HepG2 (cell line): ENCODE measurements around the gene NEDD4L. TPM values are rescaled to one million over a fixed set of nuclear protein-coding genes. Genes with fewer than 3 reads are reported as not detected.

Source experiments
- ATAC-seq: fragments of 200-7000 bp; cut with Tn5 transposase; 3 replicates; pipeline ENCODE4 v1.9.1; 2020; ENCODE audit warnings: mild to moderate bottlenecking, moderate library complexity
- BruUV-seq: library from RNA; stranded (reverse); fragments of 400-500 nt; replicated peaks from 2 replicates; lab custom pipeline; 2021; lab: Mats Ljungman, UMichigan
- CTCF ChIA-PET: fragments of 300-600 bp; formaldehyde crosslinking; extraction: SDS; loops from one replicate; lab custom pipeline; 2021; ENCODE audit warnings: low total read pairs, inconsistent platforms, low intra/inter-chr PET ratio; lab: Yijun Ruan, JAX
- POLR2A ChIA-PET: fragments of 350-600 bp; sonication (Branson Sonifier 250); formaldehyde crosslinking; loops from one replicate; lab custom pipeline; 2020; ENCODE audit warnings: antibody characterized with exemption, inconsistent platforms; lab: Yijun Ruan, JAX
- DNase-seq: peaks from one replicate; pipeline ENCODE4 v3.0.0-alpha.2; 2015; ENCODE audit warnings: low spot score
- FAIRE-seq: peaks from 3 replicates; lab custom pipeline; 2011; peaks lifted over from hg19 to GRCh38; lab: Jason Lieb, UNC
- H2AFZ ChIP-seq: one replicate; pipeline ENCODE4 v1.6.1; 2011; ENCODE audit warnings: low read length, inconsistent platforms
- H3K27ac ChIP-seq: fragments of 300-600 bp; 3 replicates; pipeline ENCODE4 v1.8.0; 2011; ENCODE audit warnings: mixed run types, mild to moderate bottlenecking, mixed read lengths, low read length, inconsistent platforms; ENCODE audit not compliant: insufficient read depth; ENCODE audit errors: extremely low read length
- H3K27me3 ChIP-seq, 2 experiments: fragments of 200-600 bp in 1 of 2; 2 replicates in 1 of 2; 3 replicates in 1 of 2; pipeline versions ENCODE4 v1.6.0 to v1.8.0; 2011; ENCODE audit warnings: low read length in 2 of 2, mild to moderate bottlenecking in 2 of 2, moderate library complexity in 2 of 2, inconsistent platforms in 1 of 2; ENCODE audit not compliant: insufficient read depth in 2 of 2, control insufficient read depth in 1 of 2
- H3K36me3 ChIP-seq, 2 experiments: fragments of 200-600 bp in 1 of 2; replicated peaks in 1 of 2; 2 replicates in 1 of 2; 3 replicates in 1 of 2; pipeline versions ENCODE4 v1.5.1 to v1.8.0; 2011; ENCODE audit warnings: low read length in 2 of 2, inconsistent platforms in 1 of 2; ENCODE audit not compliant: insufficient read depth in 2 of 2, control insufficient read depth in 1 of 2
- H3K4me1 ChIP-seq: 2 replicates; pipeline ENCODE4 v1.5.1; 2012; ENCODE audit warnings: low read length, inconsistent platforms; ENCODE audit not compliant: insufficient read depth
- H3K4me2 ChIP-seq: 2 replicates; pipeline ENCODE4 v1.6.0; 2011; ENCODE audit warnings: low read depth, low read length, inconsistent platforms
- H3K4me3 ChIP-seq, 3 experiments: fragments of 200-600 bp in 1 of 3; sonication (generic), shearing (Covaris generic) in 1 of 3; replicated peaks in 1 of 3; 2 replicates each; pipeline ENCODE4 v1.5.1; 2011 to 2016; ENCODE audit warnings: low read length in 3 of 3, inconsistent platforms in 2 of 3, low read depth in 2 of 3, mild to moderate bottlenecking in 2 of 3, control low read depth in 1 of 3, mixed read lengths in 1 of 3; ENCODE audit not compliant: insufficient read depth in 1 of 3
- H3K79me2 ChIP-seq: one replicate; pipeline ENCODE4 v1.6.1; 2011; ENCODE audit warnings: low read length, inconsistent platforms; ENCODE audit not compliant: insufficient read depth
- H3K9ac ChIP-seq: 2 replicates; pipeline ENCODE4 v1.6.0; 2011; ENCODE audit warnings: mild to moderate bottlenecking, low read depth, low read length, inconsistent platforms; ENCODE audit not compliant: insufficient read depth
- H3K9me3 ChIP-seq: 2 replicates; pipeline ENCODE4 v1.5.1; 2012; ENCODE audit warnings: mild to moderate bottlenecking, low read length
- H4K20me1 ChIP-seq: 2 replicates; pipeline ENCODE4 v1.6.0; 2011; ENCODE audit warnings: inconsistent platforms, mild to moderate bottlenecking, low read length, moderate library complexity; ENCODE audit not compliant: insufficient read depth
- CREM ChIP-seq, 2 experiments: sonication (generic) in 1 of 2; formaldehyde crosslinking in 1 of 2; IDR thresholded peaks; 2 replicates each; pipeline versions ENCODE4 v1.4.0 to v1.6.1; 2016 to 2020; ENCODE audit warnings: antibody characterized with exemption in 1 of 2, mild to moderate bottlenecking in 1 of 2, missing genetic modification reagents in 1 of 2
- FLYWCH1 ChIP-seq: sonication (generic); formaldehyde crosslinking; IDR thresholded peaks from 2 replicates; pipeline ENCODE4 v1.8.1; 2023; ENCODE audit warnings: mild to moderate bottlenecking, missing genetic modification reagents
- GZF1 ChIP-seq: sonication (generic); formaldehyde crosslinking; IDR thresholded peaks from 2 replicates; pipeline ENCODE4 v1.5.1; 2020; ENCODE audit warnings: mild to moderate bottlenecking, missing genetic modification reagents
- ISL2 ChIP-seq: sonication (generic); formaldehyde crosslinking; IDR thresholded peaks from 2 replicates; pipeline ENCODE4 v1.5.0; 2020; ENCODE audit warnings: missing genetic modification reagents
- KDM4B ChIP-seq: sonication (generic); formaldehyde crosslinking; IDR thresholded peaks from 2 replicates; pipeline ENCODE4 v1.4.0; 2020; ENCODE audit warnings: missing genetic modification reagents
- MEIS1 ChIP-seq: sonication (generic); formaldehyde crosslinking; IDR thresholded peaks from 2 replicates; pipeline ENCODE4 v1.9.0; 2021; ENCODE audit warnings: mild to moderate bottlenecking, missing genetic modification reagents, moderate library complexity, borderline replicate concordance
- NCOA5 ChIP-seq: sonication (generic); formaldehyde crosslinking; IDR thresholded peaks from 2 replicates; pipeline ENCODE4 v1.4.0; 2020; ENCODE audit warnings: missing genetic modification reagents
- PBX3 ChIP-seq: sonication (generic); formaldehyde crosslinking; IDR thresholded peaks from 2 replicates; pipeline ENCODE4 v1.8.1; 2023; ENCODE audit warnings: missing genetic modification reagents, inconsistent platforms, borderline replicate concordance
- SP4 ChIP-seq: sonication (generic); formaldehyde crosslinking; IDR thresholded peaks from 2 replicates; pipeline ENCODE4 v1.8.1; 2023; ENCODE audit warnings: mild to moderate bottlenecking, missing genetic modification reagents
- SSRP1 ChIP-seq: IDR thresholded peaks from 2 replicates; pipeline ENCODE4 v1.6.1; 2016; ENCODE audit warnings: control low read depth
- TARDBP ChIP-seq: sonication (generic); formaldehyde crosslinking; IDR thresholded peaks from 2 replicates; pipeline ENCODE4 v1.8.0; 2022; ENCODE audit warnings: mild to moderate bottlenecking, missing genetic modification reagents
- TP53 ChIP-seq: sonication (generic); formaldehyde crosslinking; conservative IDR thresholded peaks from 2 replicates; pipeline ENCODE4 v1.4.0; 2020; ENCODE audit warnings: missing genetic modification reagents
- YEATS2 ChIP-seq: sonication (generic); formaldehyde crosslinking; IDR thresholded peaks from 2 replicates; pipeline ENCODE4 v1.4.0; 2020; ENCODE audit warnings: missing genetic modification reagents, borderline replicate concordance
- ZEB1 ChIP-seq: IDR thresholded peaks from 2 replicates; pipeline ENCODE4 v1.6.1; 2012; ENCODE audit warnings: mild to moderate bottlenecking, low read depth, inconsistent platforms; ENCODE audit not compliant: insufficient replicate concordance
- ZFP37 ChIP-seq: sonication (generic); formaldehyde crosslinking; IDR thresholded peaks from 2 replicates; pipeline ENCODE4 v1.4.0; 2020; ENCODE audit warnings: missing genetic modification reagents, borderline replicate concordance
- ZNF121 ChIP-seq: sonication (generic); formaldehyde crosslinking; IDR thresholded peaks from 2 replicates; pipeline ENCODE4 v1.5.0; 2020; ENCODE audit warnings: mild to moderate bottlenecking, missing genetic modification reagents
- ZNF326 ChIP-seq: sonication (generic); formaldehyde crosslinking; IDR thresholded peaks from 2 replicates; pipeline ENCODE4 v1.4.0; 2020; ENCODE audit warnings: missing genetic modification reagents, borderline replicate concordance
- ZNF451 ChIP-seq: sonication (generic); formaldehyde crosslinking; IDR thresholded peaks from 2 replicates; pipeline ENCODE4 v1.5.0; 2020; ENCODE audit warnings: mild to moderate bottlenecking, missing genetic modification reagents
- ZNF607 ChIP-seq: sonication (generic); formaldehyde crosslinking; IDR thresholded peaks from 2 replicates; pipeline ENCODE4 v1.5.1; 2020; ENCODE audit warnings: missing genetic modification reagents, mild to moderate bottlenecking, borderline replicate concordance
- ZUFSP ChIP-seq: sonication (generic); formaldehyde crosslinking; IDR thresholded peaks from 2 replicates; pipeline ENCODE4 v1.9.0; 2021; ENCODE audit warnings: missing genetic modification reagents, mild to moderate bottlenecking, borderline replicate concordance
- ZXDC ChIP-seq: sonication (generic); formaldehyde crosslinking; IDR thresholded peaks from 2 replicates; pipeline ENCODE4 v1.5.0; 2020; ENCODE audit warnings: mild to moderate bottlenecking, missing genetic modification reagents
- WGBS: methylation state at CpG from one replicate; pipeline ENCODE4 v1.1.6; 2017; ENCODE audit warnings: low lambda C conversion rate; 5-methylcytosine and 5-hydroxymethylcytosine counted together
- in situ Hi-C: cut with HindIII; loops from 2 replicates; pipeline ENCODE4 v1.10.0; 2017; ENCODE audit warnings: low pct_unique_long_range_greater_than_20kb; ENCODE audit not compliant: extremely low pct_ligation_motif_present
- intact Hi-C: fragments of 100-400 bp; cut with micrococcal nuclease; formaldehyde crosslinking; loops from one replicate; pipeline ENCODE4 v1.10.0; 2022; ENCODE audit not compliant: unreplicated experiment
- polyA plus RNA-seq, 8 experiments: library from polyadenylated mRNA; depleted of rRNA in 3 of 8; stranded (reverse) in 7 of 8; unstranded in 1 of 8; fragments of >200 nt; fragmentation: Illumina TruSeq in 4 of 8; extraction: Trizol in 4 of 8; gene quantifications; 2 replicates each; pipeline versions ENCODE4 v1.2.1 to v1.2.3, GENCODE V29; 2011 to 2016; ENCODE audit warnings: low read depth in 4 of 8, missing spikeins in 1 of 8, mixed read lengths in 1 of 8; ENCODE audit not compliant: insufficient read depth in 1 of 8
- total RNA-seq, 5 experiments: library from RNA; depleted of rRNA; stranded (reverse); fragments of >200 nt; fragmentation: Illumina TruSeq; extraction: Trizol; gene quantifications; 2 replicates each; pipeline ENCODE4 v1.2.3, GENCODE V29; 2016; ENCODE audit warnings: low read depth in 1 of 5

The NEDD4L gene
- total and polyA plus RNA-seq, 2 of the 13 experiments (the other 11 are each of a cell fraction or from before 2014, with no cell fraction given), result 168 to 390 TPM

- TF ChIP-seq ZXDC, result no peak
- TF ChIP-seq KDM4B (CRISPR knock-in tag), result no peak
Measured at GRCh38 chr18:58167073-58167472, 123.0 kb downstream of the NEDD4L start (continued).

- Histone ChIP-seq H3K4me3 (no peak overlapping the region), H3K4me2 (no peak overlapping the region), H3K27me3 (no peaks in the 10 kb centered on the region), H3K9ac (no peak overlapping the region), H3K4me1 (no peaks in the 10 kb centered on the region), H3K27ac (no peak overlapping the region), H2AFZ (no peak overlapping the region), H4K20me1 (no peaks in the 10 kb centered on the region), H3K36me3 (peaks cover 0 to 5% of the 10 kb centered on the region in 2 experiments; a peak in 3 of 5 replicates), H3K79me2 (peaks cover 2% of the 10 kb centered on the region), H3K9me3 (no peaks in the 10 kb centered on the region)
- ChIA-PET POLR2A (no interaction called here), CTCF (no interaction called here)
- in situ Hi-C loops, result no loop called here
- FAIRE-seq, result no peak
- 100% methylated on average over 2 of the region's 5 CpGs for WGBS
- intact Hi-C loops, result no loop called here
- ATAC-seq, result no peak
- no TSS peak for BruUV-seq
- DNase-seq, result no peak
- TF ChIP-seq ZNF326 (no peak), GZF1 (CRISPR knock-in tag) (no peak), ZNF451 (CRISPR knock-in tag) (no peak), SSRP1 (no peak), ZFP37 (CRISPR knock-in tag) (no peak), FLYWCH1 (CRISPR knock-in tag) (no peak), PBX3 (CRISPR knock-in tag) (no peak), YEATS2 (CRISPR knock-in tag) (no peak), MEIS1 (no peak), ISL2 (CRISPR knock-in tag) (no peak), TP53 (no peak), ZNF607 (CRISPR knock-in tag) (no peak), SP4 (CRISPR knock-in tag) (no peak), NCOA5 (CRISPR knock-in tag) (no peak), CREM (IDR thresholded peaks at IDR 0.05) (no peak), CREM (CRISPR knock-in tag; IDR thresholded peaks at IDR 0.05) (no peak), TARDBP (CRISPR knock-in tag) (no peak), ZNF121 (CRISPR knock-in tag) (no peak), ZEB1 (no peak), ZUFSP (no peak)
Measured at GRCh38 chr18:58168221-58168620, 124.2 kb downstream of the NEDD4L start.
